GM23338 (cell line): ENCODE data around the gene L3MBTL2.

Experiments used
- CREB1 ChIP-seq: fragments of 250-450 bp; sonication (Bioruptor Pico); IDR thresholded peaks from 2 replicates; pipeline ENCODE4 v1.5.0; 2020; ENCODE audit warnings: low read depth, mild to moderate bottlenecking, moderate library complexity
- EZH2 ChIP-seq: fragments of 200-600 bp; sonication (generic); IDR thresholded peaks from one replicate; pipeline ENCODE4 v1.8.0; 2017; ENCODE audit warnings: antibody characterized with exemption, mild to moderate bottlenecking, low read depth; ENCODE audit not compliant: unreplicated experiment
- EZH2phosphoT487 ChIP-seq: fragments of 200-600 bp; sonication (generic); IDR thresholded peaks from one replicate; pipeline ENCODE4 v1.8.1; 2018; ENCODE audit warnings: antibody characterized with exemption; ENCODE audit not compliant: unreplicated experiment
- JUNB ChIP-seq: IDR thresholded peaks from one replicate; pipeline ENCODE4 v1.6.1; 2016; ENCODE audit warnings: antibody characterized with exemption; ENCODE audit not compliant: unreplicated experiment
- NANOG ChIP-seq: IDR thresholded peaks from 2 replicates; pipeline ENCODE4 v1.6.1; 2016; ENCODE audit warnings: antibody characterized with exemption, borderline replicate concordance
- POLR2AphosphoS5 ChIP-seq: IDR thresholded peaks from 2 replicates; pipeline ENCODE4 v1.6.1; 2016; ENCODE audit warnings: antibody characterized with exemption, low read depth
- STAT1 ChIP-seq: IDR thresholded peaks from one replicate; pipeline ENCODE4 v1.6.1; 2016; ENCODE audit warnings: antibody characterized with exemption; ENCODE audit not compliant: unreplicated experiment
- ZNF114 ChIP-seq: fragments of 250-450 bp; sonication (Bioruptor Pico); IDR thresholded peaks from 2 replicates; pipeline ENCODE4 v1.5.0; 2020; ENCODE audit warnings: mild to moderate bottlenecking, moderate library complexity
- ZNF331 ChIP-seq: fragments of 250-450 bp; sonication (Bioruptor Pico); IDR thresholded peaks from 2 replicates; pipeline ENCODE4 v1.5.0; 2020; ENCODE audit warnings: low read depth, mild to moderate bottlenecking, moderate library complexity
- TF ChIP-seq, protein P1 (sequence below), 2 experiments: fragments of 200-600 bp in 1 of 2; sonication (generic) in 1 of 2; conservative IDR thresholded peaks; 2 replicates each; pipeline versions ENCODE4 v1.5.1 to v1.6.1; 2016 to 2017; ENCODE audit warnings: antibody characterized with exemption in 2 of 2, low read depth in 2 of 2, mild to moderate bottlenecking in 2 of 2, moderate library complexity in 1 of 2
- TF ChIP-seq, protein P2 (sequence below): IDR thresholded peaks from 2 replicates; pipeline ENCODE4 v1.6.1; 2016; ENCODE audit warnings: antibody characterized with exemption
- TF ChIP-seq, protein P3 (sequence below): IDR thresholded peaks from one replicate; pipeline ENCODE4 v1.6.1; 2018; ENCODE audit warnings: antibody characterized with exemption; ENCODE audit not compliant: unreplicated experiment
- TF ChIP-seq, protein P4 (sequence below): fragments of 250-450 bp; sonication (Bioruptor Pico); IDR thresholded peaks from 2 replicates; pipeline ENCODE4 v1.5.0; 2020; ENCODE audit warnings: mild to moderate bottlenecking, moderate library complexity

DNA sequence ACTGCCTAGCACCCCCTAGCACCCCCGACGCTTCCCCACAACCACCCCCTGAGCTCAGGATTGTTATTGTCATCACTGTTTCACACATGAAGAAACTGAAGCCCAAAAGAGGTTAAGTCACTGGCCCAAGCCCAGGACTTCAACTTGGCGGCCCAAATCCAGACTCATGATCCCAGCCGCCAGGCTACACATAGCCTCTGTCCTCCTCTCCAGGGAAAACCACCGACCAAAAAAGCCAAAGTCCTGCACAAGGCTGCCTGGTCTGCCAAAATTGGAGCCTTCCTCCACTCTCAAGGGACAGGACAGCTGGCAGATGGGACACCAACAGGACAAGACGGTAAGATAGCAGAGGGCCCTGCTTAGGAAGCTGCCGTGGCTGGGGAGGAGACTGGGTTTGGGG, 10.8 kb downstream of the L3MBTL2 start:
- TF ChIP-seq, protein P1, sequence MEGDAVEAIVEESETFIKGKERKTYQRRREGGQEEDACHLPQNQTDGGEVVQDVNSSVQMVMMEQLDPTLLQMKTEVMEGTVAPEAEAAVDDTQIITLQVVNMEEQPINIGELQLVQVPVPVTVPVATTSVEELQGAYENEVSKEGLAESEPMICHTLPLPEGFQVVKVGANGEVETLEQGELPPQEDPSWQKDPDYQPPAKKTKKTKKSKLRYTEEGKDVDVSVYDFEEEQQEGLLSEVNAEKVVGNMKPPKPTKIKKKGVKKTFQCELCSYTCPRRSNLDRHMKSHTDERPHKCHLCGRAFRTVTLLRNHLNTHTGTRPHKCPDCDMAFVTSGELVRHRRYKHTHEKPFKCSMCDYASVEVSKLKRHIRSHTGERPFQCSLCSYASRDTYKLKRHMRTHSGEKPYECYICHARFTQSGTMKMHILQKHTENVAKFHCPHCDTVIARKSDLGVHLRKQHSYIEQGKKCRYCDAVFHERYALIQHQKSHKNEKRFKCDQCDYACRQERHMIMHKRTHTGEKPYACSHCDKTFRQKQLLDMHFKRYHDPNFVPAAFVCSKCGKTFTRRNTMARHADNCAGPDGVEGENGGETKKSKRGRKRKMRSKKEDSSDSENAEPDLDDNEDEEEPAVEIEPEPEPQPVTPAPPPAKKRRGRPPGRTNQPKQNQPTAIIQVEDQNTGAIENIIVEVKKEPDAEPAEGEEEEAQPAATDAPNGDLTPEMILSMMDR (conservative IDR thresholded peaks at IDR 0.05; ENCODE audit: low read depth in 2 of 2) = no peak
- TF ChIP-seq JUNB = no peak
- TF ChIP-seq, protein P2, sequence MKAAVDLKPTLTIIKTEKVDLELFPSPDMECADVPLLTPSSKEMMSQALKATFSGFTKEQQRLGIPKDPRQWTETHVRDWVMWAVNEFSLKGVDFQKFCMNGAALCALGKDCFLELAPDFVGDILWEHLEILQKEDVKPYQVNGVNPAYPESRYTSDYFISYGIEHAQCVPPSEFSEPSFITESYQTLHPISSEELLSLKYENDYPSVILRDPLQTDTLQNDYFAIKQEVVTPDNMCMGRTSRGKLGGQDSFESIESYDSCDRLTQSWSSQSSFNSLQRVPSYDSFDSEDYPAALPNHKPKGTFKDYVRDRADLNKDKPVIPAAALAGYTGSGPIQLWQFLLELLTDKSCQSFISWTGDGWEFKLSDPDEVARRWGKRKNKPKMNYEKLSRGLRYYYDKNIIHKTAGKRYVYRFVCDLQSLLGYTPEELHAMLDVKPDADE = no peak
- TF ChIP-seq, protein P3, sequence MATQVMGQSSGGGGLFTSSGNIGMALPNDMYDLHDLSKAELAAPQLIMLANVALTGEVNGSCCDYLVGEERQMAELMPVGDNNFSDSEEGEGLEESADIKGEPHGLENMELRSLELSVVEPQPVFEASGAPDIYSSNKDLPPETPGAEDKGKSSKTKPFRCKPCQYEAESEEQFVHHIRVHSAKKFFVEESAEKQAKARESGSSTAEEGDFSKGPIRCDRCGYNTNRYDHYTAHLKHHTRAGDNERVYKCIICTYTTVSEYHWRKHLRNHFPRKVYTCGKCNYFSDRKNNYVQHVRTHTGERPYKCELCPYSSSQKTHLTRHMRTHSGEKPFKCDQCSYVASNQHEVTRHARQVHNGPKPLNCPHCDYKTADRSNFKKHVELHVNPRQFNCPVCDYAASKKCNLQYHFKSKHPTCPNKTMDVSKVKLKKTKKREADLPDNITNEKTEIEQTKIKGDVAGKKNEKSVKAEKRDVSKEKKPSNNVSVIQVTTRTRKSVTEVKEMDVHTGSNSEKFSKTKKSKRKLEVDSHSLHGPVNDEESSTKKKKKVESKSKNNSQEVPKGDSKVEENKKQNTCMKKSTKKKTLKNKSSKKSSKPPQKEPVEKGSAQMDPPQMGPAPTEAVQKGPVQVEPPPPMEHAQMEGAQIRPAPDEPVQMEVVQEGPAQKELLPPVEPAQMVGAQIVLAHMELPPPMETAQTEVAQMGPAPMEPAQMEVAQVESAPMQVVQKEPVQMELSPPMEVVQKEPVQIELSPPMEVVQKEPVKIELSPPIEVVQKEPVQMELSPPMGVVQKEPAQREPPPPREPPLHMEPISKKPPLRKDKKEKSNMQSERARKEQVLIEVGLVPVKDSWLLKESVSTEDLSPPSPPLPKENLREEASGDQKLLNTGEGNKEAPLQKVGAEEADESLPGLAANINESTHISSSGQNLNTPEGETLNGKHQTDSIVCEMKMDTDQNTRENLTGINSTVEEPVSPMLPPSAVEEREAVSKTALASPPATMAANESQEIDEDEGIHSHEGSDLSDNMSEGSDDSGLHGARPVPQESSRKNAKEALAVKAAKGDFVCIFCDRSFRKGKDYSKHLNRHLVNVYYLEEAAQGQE = no peak
- TF ChIP-seq EZH2 = no peak
- TF ChIP-seq POLR2AphosphoS5 = no peak
- no peak for TF ChIP-seq EZH2phosphoT487
- TF ChIP-seq ZNF114 = no peak
- TF ChIP-seq, protein P4, sequence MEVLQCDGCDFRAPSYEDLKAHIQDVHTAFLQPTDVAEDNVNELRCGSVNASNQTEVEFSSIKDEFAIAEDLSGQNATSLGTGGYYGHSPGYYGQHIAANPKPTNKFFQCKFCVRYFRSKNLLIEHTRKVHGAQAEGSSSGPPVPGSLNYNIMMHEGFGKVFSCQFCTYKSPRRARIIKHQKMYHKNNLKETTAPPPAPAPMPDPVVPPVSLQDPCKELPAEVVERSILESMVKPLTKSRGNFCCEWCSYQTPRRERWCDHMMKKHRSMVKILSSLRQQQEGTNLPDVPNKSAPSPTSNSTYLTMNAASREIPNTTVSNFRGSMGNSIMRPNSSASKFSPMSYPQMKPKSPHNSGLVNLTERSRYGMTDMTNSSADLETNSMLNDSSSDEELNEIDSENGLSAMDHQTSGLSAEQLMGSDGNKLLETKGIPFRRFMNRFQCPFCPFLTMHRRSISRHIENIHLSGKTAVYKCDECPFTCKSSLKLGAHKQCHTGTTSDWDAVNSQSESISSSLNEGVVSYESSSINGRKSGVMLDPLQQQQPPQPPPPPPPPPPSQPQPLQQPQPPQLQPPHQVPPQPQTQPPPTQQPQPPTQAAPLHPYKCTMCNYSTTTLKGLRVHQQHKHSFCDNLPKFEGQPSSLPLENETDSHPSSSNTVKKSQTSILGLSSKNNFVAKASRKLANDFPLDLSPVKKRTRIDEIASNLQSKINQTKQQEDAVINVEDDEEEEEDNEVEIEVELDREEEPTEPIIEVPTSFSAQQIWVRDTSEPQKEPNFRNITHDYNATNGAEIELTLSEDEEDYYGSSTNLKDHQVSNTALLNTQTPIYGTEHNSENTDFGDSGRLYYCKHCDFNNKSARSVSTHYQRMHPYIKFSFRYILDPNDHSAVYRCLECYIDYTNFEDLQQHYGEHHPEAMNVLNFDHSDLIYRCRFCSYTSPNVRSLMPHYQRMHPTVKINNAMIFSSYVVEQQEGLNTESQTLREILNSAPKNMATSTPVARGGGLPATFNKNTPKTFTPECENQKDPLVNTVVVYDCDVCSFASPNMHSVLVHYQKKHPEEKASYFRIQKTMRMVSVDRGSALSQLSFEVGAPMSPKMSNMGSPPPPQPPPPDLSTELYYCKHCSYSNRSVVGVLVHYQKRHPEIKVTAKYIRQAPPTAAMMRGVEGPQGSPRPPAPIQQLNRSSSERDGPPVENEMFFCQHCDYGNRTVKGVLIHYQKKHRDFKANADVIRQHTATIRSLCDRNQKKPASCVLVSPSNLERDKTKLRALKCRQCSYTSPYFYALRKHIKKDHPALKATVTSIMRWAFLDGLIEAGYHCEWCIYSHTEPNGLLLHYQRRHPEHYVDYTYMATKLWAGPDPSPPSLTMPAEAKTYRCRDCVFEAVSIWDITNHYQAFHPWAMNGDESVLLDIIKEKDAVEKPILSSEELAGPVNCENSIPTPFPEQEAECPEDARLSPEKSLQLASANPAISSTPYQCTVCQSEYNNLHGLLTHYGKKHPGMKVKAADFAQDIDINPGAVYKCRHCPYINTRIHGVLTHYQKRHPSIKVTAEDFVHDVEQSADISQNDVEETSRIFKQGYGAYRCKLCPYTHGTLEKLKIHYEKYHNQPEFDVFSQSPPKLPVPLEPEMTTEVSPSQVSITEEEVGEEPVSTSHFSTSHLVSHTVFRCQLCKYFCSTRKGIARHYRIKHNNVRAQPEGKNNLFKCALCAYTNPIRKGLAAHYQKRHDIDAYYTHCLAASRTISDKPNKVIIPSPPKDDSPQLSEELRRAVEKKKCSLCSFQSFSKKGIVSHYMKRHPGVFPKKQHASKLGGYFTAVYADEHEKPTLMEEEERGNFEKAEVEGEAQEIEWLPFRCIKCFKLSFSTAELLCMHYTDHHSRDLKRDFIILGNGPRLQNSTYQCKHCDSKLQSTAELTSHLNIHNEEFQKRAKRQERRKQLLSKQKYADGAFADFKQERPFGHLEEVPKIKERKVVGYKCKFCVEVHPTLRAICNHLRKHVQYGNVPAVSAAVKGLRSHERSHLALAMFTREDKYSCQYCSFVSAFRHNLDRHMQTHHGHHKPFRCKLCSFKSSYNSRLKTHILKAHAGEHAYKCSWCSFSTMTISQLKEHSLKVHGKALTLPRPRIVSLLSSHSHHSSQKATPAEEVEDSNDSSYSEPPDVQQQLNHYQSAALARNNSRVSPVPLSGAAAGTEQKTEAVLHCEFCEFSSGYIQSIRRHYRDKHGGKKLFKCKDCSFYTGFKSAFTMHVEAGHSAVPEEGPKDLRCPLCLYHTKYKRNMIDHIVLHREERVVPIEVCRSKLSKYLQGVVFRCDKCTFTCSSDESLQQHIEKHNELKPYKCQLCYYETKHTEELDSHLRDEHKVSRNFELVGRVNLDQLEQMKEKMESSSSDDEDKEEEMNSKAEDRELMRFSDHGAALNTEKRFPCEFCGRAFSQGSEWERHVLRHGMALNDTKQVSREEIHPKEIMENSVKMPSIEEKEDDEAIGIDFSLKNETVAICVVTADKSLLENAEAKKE (CRISPR knock-in tag) = no peak
- no peak for TF ChIP-seq NANOG
- no peak for TF ChIP-seq CREB1 (CRISPR knock-in tag)
- no peak for TF ChIP-seq STAT1
- TF ChIP-seq ZNF331 (CRISPR knock-in tag) = no peak
